ENCODE data around the gene SMPD3. TPM values are rescaled to one million over a fixed set of nuclear protein-coding genes. Genes with fewer than 3 reads are reported as not detected.

SMPD3 gene
- total RNA-seq, 1 experiment from 2014 or later, result 2.4 TPM

- H3K9me3 ChIP-seq, result no peaks in the 10 kb centered on the region
- Mint-ChIP-seq H3K4me3 (ENCODE audit: unreplicated experiment) (no peak overlapping the region), H3K36me3 (ENCODE audit: insufficient read depth, unreplicated experiment) (no peaks in the 10 kb centered on the region), H3K4me1 (ENCODE audit: low read depth, unreplicated experiment) (peaks cover 6% of the 10 kb centered on the region), H3K27me3 (ENCODE audit: insufficient read depth, unreplicated experiment) (no peaks in the 10 kb centered on the region), H3K27ac (ENCODE audit: unreplicated experiment) (no peak overlapping the region), H3K9me3 (ENCODE audit: unreplicated experiment) (no peaks in the 10 kb centered on the region)
- TF ChIP-seq CTCF (IDR thresholded peaks at IDR 0.05; ENCODE audit: insufficient read depth in 1 of 2, low read depth in 1 of 2, low read length in 1 of 2, severe bottlenecking in 1 of 2, unreplicated experiment in 1 of 2), result no peak
- H3K4me3 ChIP-seq (ENCODE audit: low read depth, low read length), result no peak overlapping the region
- no peaks in the 10 kb centered on the region for H3K36me3 ChIP-seq (ENCODE audit: control insufficient read depth, insufficient read depth, low read length)
- no TSS peak for BruUV-seq (replicated peaks)
- H3K27me3 ChIP-seq (replicated peaks; ENCODE audit: control insufficient read depth, insufficient read depth, low read length), result no peaks in the 10 kb centered on the region
- H3K4me1 ChIP-seq, result 0 out of 2 replicates have a peak, but pooled peaks cover 4% of the 10 kb centered on the region
- DNase-seq, result no peak
- POLR2A ChIA-PET, result interaction anchor here (0.5 to 0.6 kb wide), 2 partner anchors 481 to 749 kb away, joined by 4 to 7 read pairs; no protein-coding TSS in a partner anchor
- CTCF ChIA-PET, result interaction anchor here (0.6 kb wide), 1 partner anchor 727 kb away, joined by 5 read pairs; no protein-coding TSS in a partner anchor
- intact Hi-C loops (cut with micrococcal nuclease; ENCODE audit: unreplicated experiment), result no loop called here
Observed at GRCh38 chr16:68377667-68378393, 70.5 kb downstream of the SMPD3 start.

- H3K4me3 ChIP-seq (ENCODE audit: low read depth, low read length), result no peak overlapping the region
- 0 out of 2 replicates have a peak, but pooled peaks cover 4% of the 10 kb centered on the region for H3K4me1 ChIP-seq
- peaks cover 6% of the 10 kb centered on the region for H3K4me1 Mint-ChIP-seq (ENCODE audit: low read depth, unreplicated experiment)
Observed at GRCh38 chr16:68377221-68377620, 71.1 kb downstream of the SMPD3 start.

GRCh38 chr16:68376590-68376989, 71.7 kb downstream of the SMPD3 start:
- intact Hi-C loops (cut with micrococcal nuclease; ENCODE audit: unreplicated experiment), result no loop called here
- POLR2A ChIA-PET, result no interaction called here
- no peak overlapping the region for H3K4me3 Mint-ChIP-seq (ENCODE audit: unreplicated experiment)
- no peaks in the 10 kb centered on the region for H3K27me3 ChIP-seq (replicated peaks; ENCODE audit: control insufficient read depth, insufficient read depth, low read length)
- CTCF ChIA-PET, result no interaction called here
- H3K36me3 Mint-ChIP-seq (ENCODE audit: insufficient read depth, unreplicated experiment), result peaks cover 3% of the 10 kb centered on the region
- no peak overlapping the region for H3K27ac Mint-ChIP-seq (ENCODE audit: unreplicated experiment)
- H3K9me3 Mint-ChIP-seq (ENCODE audit: unreplicated experiment), result no peaks in the 10 kb centered on the region
- no peaks in the 10 kb centered on the region for H3K9me3 ChIP-seq
- TF ChIP-seq CTCF (IDR thresholded peaks at IDR 0.05; ENCODE audit: insufficient read depth in 1 of 2, low read depth in 1 of 2, low read length in 1 of 2, severe bottlenecking in 1 of 2, unreplicated experiment in 1 of 2), result no peak
- H3K4me1 ChIP-seq, result 0 out of 2 replicates have a peak, but pooled peaks cover 4% of the 10 kb centered on the region
- DNase-seq, result no peak
- H3K4me3 ChIP-seq (ENCODE audit: low read depth, low read length), result no peak overlapping the region
- peaks cover 6% of the 10 kb centered on the region for H3K4me1 Mint-ChIP-seq (ENCODE audit: low read depth, unreplicated experiment)
- BruUV-seq (replicated peaks), result no TSS peak
- no peaks in the 10 kb centered on the region for H3K36me3 ChIP-seq (ENCODE audit: control insufficient read depth, insufficient read depth, low read length)
- H3K27me3 Mint-ChIP-seq (ENCODE audit: insufficient read depth, unreplicated experiment), result no peaks in the 10 kb centered on the region

More at GRCh38 chr16:68377221-68377620, 71.1 kb downstream of the SMPD3 start:
- TF ChIP-seq CTCF (IDR thresholded peaks at IDR 0.05; ENCODE audit: insufficient read depth in 1 of 2, low read depth in 1 of 2, low read length in 1 of 2, severe bottlenecking in 1 of 2, unreplicated experiment in 1 of 2), result no peak
- no peak for DNase-seq
- POLR2A ChIA-PET, result no interaction called here
- no peak overlapping the region for H3K27ac Mint-ChIP-seq (ENCODE audit: unreplicated experiment)
- no peaks in the 10 kb centered on the region for H3K9me3 Mint-ChIP-seq (ENCODE audit: unreplicated experiment)
- intact Hi-C loops (cut with micrococcal nuclease; ENCODE audit: unreplicated experiment), result no loop called here
- H3K27me3 Mint-ChIP-seq (ENCODE audit: insufficient read depth, unreplicated experiment), result no peaks in the 10 kb centered on the region
- no peaks in the 10 kb centered on the region for H3K36me3 Mint-ChIP-seq (ENCODE audit: insufficient read depth, unreplicated experiment)
- H3K9me3 ChIP-seq, result no peaks in the 10 kb centered on the region
- no peaks in the 10 kb centered on the region for H3K36me3 ChIP-seq (ENCODE audit: control insufficient read depth, insufficient read depth, low read length)
- BruUV-seq (replicated peaks), result no TSS peak
- CTCF ChIA-PET, result no interaction called here
- no peak overlapping the region for H3K4me3 Mint-ChIP-seq (ENCODE audit: unreplicated experiment)
- H3K27me3 ChIP-seq (replicated peaks; ENCODE audit: control insufficient read depth, insufficient read depth, low read length), result no peaks in the 10 kb centered on the region

Measured in Caco-2 (cell line).